DOHH2 (cell line): Measurements from ENCODE around the gene SMIM45.

Experiments used
- H3F3A ChIP-seq: fragments of 200-600 bp; sonication (generic), shearing (Covaris generic); 2 replicates; pipeline ENCODE4 v1.6.0; 2016; ENCODE audit warnings: antibody characterized with exemption, mild to moderate bottlenecking; ENCODE audit not compliant: control insufficient read depth, insufficient read depth
- H3K27ac ChIP-seq: fragments of 200-600 bp; sonication (generic); 2 replicates; pipeline ENCODE4 v1.5.1; 2014; ENCODE audit warnings: low read depth, mild to moderate bottlenecking, low read length, moderate library complexity
- H3K27me3 ChIP-seq: fragments of 200-600 bp; sonication (generic); 2 replicates; pipeline ENCODE4 v1.6.1; 2014; ENCODE audit warnings: mild to moderate bottlenecking, low read length, mixed read lengths; ENCODE audit not compliant: control insufficient read depth
- H3K36me3 ChIP-seq: fragments of 200-600 bp; sonication (generic); 2 replicates; pipeline ENCODE4 v1.6.1; 2014; ENCODE audit warnings: mild to moderate bottlenecking, low read length, moderate library complexity, mixed read lengths; ENCODE audit not compliant: control insufficient read depth
- H3K4me1 ChIP-seq: fragments of 200-600 bp; sonication (generic); 2 replicates; pipeline ENCODE4 v1.6.1; 2014; ENCODE audit warnings: mild to moderate bottlenecking, low read length, mixed read lengths; ENCODE audit not compliant: control insufficient read depth
- H3K4me2 ChIP-seq: fragments of 200-600 bp; sonication (generic); 2 replicates; pipeline ENCODE4 v1.6.0; 2014; ENCODE audit warnings: mild to moderate bottlenecking, low read length, moderate library complexity
- H3K4me3 ChIP-seq: fragments of 200-600 bp; sonication (generic); 2 replicates; pipeline ENCODE4 v1.5.1; 2014; ENCODE audit warnings: mild to moderate bottlenecking, low read length, mixed read lengths
- H3K79me2 ChIP-seq: fragments of 200-600 bp; sonication (generic); 2 replicates; pipeline ENCODE4 v1.6.1; 2014; ENCODE audit warnings: mild to moderate bottlenecking, low read length, mixed read lengths; ENCODE audit not compliant: control insufficient read depth
- H3K9me2 ChIP-seq: fragments of 200-600 bp; sonication (generic); replicated peaks from 2 replicates; pipeline ENCODE4 v1.6.1; 2014; ENCODE audit warnings: mild to moderate bottlenecking, low read length, mixed read lengths; ENCODE audit not compliant: control insufficient read depth
- H3K9me3 ChIP-seq: fragments of 200-600 bp; sonication (generic); 2 replicates; pipeline ENCODE4 v1.6.1; 2014; ENCODE audit warnings: antibody characterized with exemption, low read length, mixed read lengths; ENCODE audit not compliant: control insufficient read depth, insufficient read depth
- H4K20me1 ChIP-seq: fragments of 200-600 bp; sonication (generic); 2 replicates; pipeline ENCODE4 v1.6.0; 2014; ENCODE audit warnings: low read depth, mild to moderate bottlenecking, antibody characterized with exemption, low read length, moderate library complexity; ENCODE audit not compliant: control insufficient read depth, insufficient read depth
- CTCF ChIP-seq: fragments of 200-600 bp; sonication (generic); IDR thresholded peaks from one replicate; pipeline ENCODE4 v1.5.1; 2014; ENCODE audit warnings: antibody characterized with exemption, mild to moderate bottlenecking, low read depth, low read length; ENCODE audit not compliant: poor library complexity, severe bottlenecking
- EZH2phosphoT487 ChIP-seq: fragments of 200-600 bp; sonication (generic); IDR thresholded peaks from 2 replicates; pipeline ENCODE4 v1.6.1; 2017; ENCODE audit warnings: borderline replicate concordance, mild to moderate bottlenecking, antibody characterized with exemption, low read length, moderate library complexity, mixed read lengths

SMIM45 gene

GRCh38 chr22:42000466-42000865, 48.5 kb downstream of the SMIM45 start:
- Histone ChIP-seq H3K79me2 (no peaks in the 10 kb centered on the region), H3K27me3 (peaks cover 22% of the 10 kb centered on the region), H3F3A (no peaks in the 10 kb centered on the region), H4K20me1 (no peaks in the 10 kb centered on the region), H3K27ac (no peak overlapping the region), H3K4me2 (no peak overlapping the region), H3K4me1 (no peaks in the 10 kb centered on the region), H3K36me3 (no peaks in the 10 kb centered on the region), H3K9me3 (no peaks in the 10 kb centered on the region), H3K4me3 (no peak overlapping the region), H3K9me2 (no peaks in the 10 kb centered on the region)
- TF ChIP-seq CTCF (no peak), EZH2phosphoT487 (no peak)

- Histone ChIP-seq H3K4me1 (no peaks in the 10 kb centered on the region), H3K9me3 (no peaks in the 10 kb centered on the region), H4K20me1 (no peaks in the 10 kb centered on the region), H3K4me3 (no peak overlapping the region), H3F3A (no peaks in the 10 kb centered on the region), H3K4me2 (no peak overlapping the region), H3K79me2 (no peaks in the 10 kb centered on the region), H3K9me2 (no peaks in the 10 kb centered on the region), H3K27me3 (peaks cover 21% of the 10 kb centered on the region), H3K27ac (no peak overlapping the region), H3K36me3 (no peaks in the 10 kb centered on the region)
- TF ChIP-seq CTCF (no peak), EZH2phosphoT487 (no peak)
Observed at GRCh38 chr22:42001121-42001520, 49.2 kb downstream of the SMIM45 start.

- H3K4me1 ChIP-seq: no peaks in the 10 kb centered on the region
- no peaks in the 10 kb centered on the region for H3K36me3 ChIP-seq
- TF ChIP-seq EZH2phosphoT487 (no peak), CTCF (no peak)
- H3K9me3 ChIP-seq: no peaks in the 10 kb centered on the region
- H3K27ac ChIP-seq: no peak overlapping the region
- H3K4me3 ChIP-seq: no peak overlapping the region
- no peaks in the 10 kb centered on the region for H3F3A ChIP-seq
- no peaks in the 10 kb centered on the region for H3K9me2 ChIP-seq
- no peak overlapping the region for H3K4me2 ChIP-seq
- peaks cover 15% of the 10 kb centered on the region for H3K27me3 ChIP-seq
- H3K79me2 ChIP-seq: no peaks in the 10 kb centered on the region
- no peaks in the 10 kb centered on the region for H4K20me1 ChIP-seq
Observed at GRCh38 chr22:42001706-42002105, 49.8 kb downstream of the SMIM45 start.

GRCh38 chr22:42007922-42008321, 56.0 kb downstream of the SMIM45 start:
- Histone ChIP-seq H3K27me3 (no peaks in the 10 kb centered on the region; the same call in 1 of the 2 replicates), H3K9me3 (peaks cover 16% of the 10 kb centered on the region), H3K36me3 (no peaks in the 10 kb centered on the region), H3K4me3 (no peak overlapping the region), H3K27ac (no peak overlapping the region), H3K4me1 (no peaks in the 10 kb centered on the region), H3K4me2 (no peak overlapping the region), H3K79me2 (no peaks in the 10 kb centered on the region), H3K9me2 (no peaks in the 10 kb centered on the region), H4K20me1 (no peaks in the 10 kb centered on the region), H3F3A (no peaks in the 10 kb centered on the region)
- no peak for TF ChIP-seq CTCF
- no peak for TF ChIP-seq EZH2phosphoT487
